ENCODE measurements around the gene SMAGP. TPM values are rescaled to one million over a fixed set of nuclear protein-coding genes. Genes with fewer than 3 reads are reported as not detected.
"Not testable (repeated sequence)": the region's sequence is repeated elsewhere in the genome, so short reads cannot be mapped to it uniquely, and the experiment has no call there.

Gene SMAGP
- total and polyA plus RNA-seq, 2 donors (not counting 3 experiments of a cell fraction or from before 2014, with no cell fraction given) = 21.4 to 26.2 TPM

DNA sequence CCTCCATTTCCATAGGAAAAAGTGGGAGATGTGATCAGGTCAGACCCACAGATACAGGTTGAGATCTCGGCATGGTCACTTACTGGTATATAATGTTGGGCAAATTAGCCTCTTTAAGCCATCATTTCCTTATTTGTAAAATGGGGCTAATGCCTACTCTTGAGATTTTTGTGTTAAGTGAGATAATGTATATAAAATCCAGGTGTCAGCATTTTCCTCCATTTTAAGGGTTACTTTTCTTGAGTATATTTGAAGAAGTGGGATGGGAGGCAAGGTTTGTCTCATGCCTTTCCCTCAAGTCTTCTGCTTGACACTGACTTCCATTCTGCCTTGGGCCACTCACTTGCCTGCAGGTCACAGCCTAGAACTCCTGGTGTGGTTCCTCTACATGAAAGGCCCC is 42.3 kb downstream of the SMAGP start:
- H3K79me2 ChIP-seq (ENCODE audit: control insufficient read depth, insufficient read depth, low read length) = no peaks in the 10 kb centered on the region
- no peak for FAIRE-seq

DNA sequence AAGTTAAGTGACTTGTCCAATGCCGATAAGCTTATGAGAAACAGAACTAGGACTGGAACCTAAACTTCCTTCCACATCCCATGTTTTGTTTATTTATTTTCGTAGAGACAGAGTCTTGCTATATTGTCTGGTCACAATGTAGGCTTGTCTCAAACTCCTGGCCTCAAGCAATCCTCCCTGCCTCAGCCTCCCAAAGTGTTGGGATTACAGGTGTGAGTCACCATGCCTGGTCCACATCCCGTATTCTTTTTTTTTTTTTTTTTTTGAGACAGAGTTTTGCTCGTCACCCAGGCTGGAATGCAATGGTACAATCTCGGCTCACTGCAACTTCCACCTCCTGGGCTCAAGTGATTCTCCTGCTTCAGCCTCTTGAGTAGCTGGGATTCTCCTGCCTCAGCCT is 43.1 kb downstream of the SMAGP start:
- H3K4me3 ChIP-seq (replicated peaks in 1 of 3; ENCODE audit: insufficient read depth in 1 of 3, low read depth in 1 of 3, low read length in 3 of 3); H3K27me3 ChIP-seq (ENCODE audit: control insufficient read depth in 2 of 2, insufficient read depth in 2 of 2, low read length in 2 of 2); H3K79me2 ChIP-seq (ENCODE audit: control insufficient read depth, insufficient read depth, low read length); H3K27ac ChIP-seq (ENCODE audit: insufficient read depth, low read depth, low read length); H2AFZ ChIP-seq (ENCODE audit: low read depth, low read length); FAIRE-seq; H3K9ac ChIP-seq (replicated peaks; ENCODE audit: extremely low read depth, insufficient read depth, low read length); CTCF ChIA-PET; BruUV-seq (replicated peaks); H4K20me1 ChIP-seq (replicated peaks; ENCODE audit: control insufficient read depth, extremely low read depth, insufficient read depth, low read length); H3K9me1 ChIP-seq (replicated peaks; ENCODE audit: control insufficient read depth, extremely low read depth, insufficient read depth, low read length); POLR2A ChIA-PET; intact Hi-C loops (cut with micrococcal nuclease); H3K4me2 ChIP-seq (ENCODE audit: insufficient read depth, low read length); H3K36me3 ChIP-seq (ENCODE audit: control insufficient read depth in 2 of 2, extremely low read depth in 1 of 2, insufficient read depth in 2 of 2, low read length in 2 of 2); H3K4me1 ChIP-seq (ENCODE audit: control insufficient read depth, extremely low read depth, insufficient read depth, low read length); DNase-seq (ENCODE audit: low read depth, low spot score); dilution Hi-C loops (cut with MboI; ENCODE audit: extremely low pct_ligation_motif_present, low sequenced_read_pairs); H3K9me3 ChIP-seq (replicated peaks; ENCODE audit: control insufficient read depth, insufficient read depth, low read length): not testable (repeated sequence)

More for the DNA sequence above, 42.3 kb downstream of the SMAGP start:
- H3K9me3 ChIP-seq (replicated peaks; ENCODE audit: control insufficient read depth, insufficient read depth, low read length) = no peaks in the 10 kb centered on the region
- H4K20me1 ChIP-seq (replicated peaks; ENCODE audit: control insufficient read depth, extremely low read depth, insufficient read depth, low read length) = no peaks in the 10 kb centered on the region
- no peak for DNase-seq (ENCODE audit: low read depth, low spot score)
- no peak for TF ChIP-seq FOS (IDR thresholded peaks at IDR 0.05; ENCODE audit: borderline replicate concordance, insufficient read depth, low read length)
- TF ChIP-seq, protein P1, sequence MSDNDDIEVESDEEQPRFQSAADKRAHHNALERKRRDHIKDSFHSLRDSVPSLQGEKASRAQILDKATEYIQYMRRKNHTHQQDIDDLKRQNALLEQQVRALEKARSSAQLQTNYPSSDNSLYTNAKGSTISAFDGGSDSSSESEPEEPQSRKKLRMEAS (IDR thresholded peaks at IDR 0.05; ENCODE audit: insufficient read depth, insufficient read length) = no peak
- TF ChIP-seq POLR2AphosphoS5 (IDR thresholded peaks at IDR 0.05; ENCODE audit: insufficient read depth, low read depth, low read length) = no peak
- no peak for TF ChIP-seq JUN (IDR thresholded peaks at IDR 0.05; ENCODE audit: borderline replicate concordance, insufficient read depth, insufficient read length, low read depth)
- TF ChIP-seq POLR2A (IDR thresholded peaks at IDR 0.05; ENCODE audit: low read depth, low read length) = no peak
- TF ChIP-seq, protein P2, sequence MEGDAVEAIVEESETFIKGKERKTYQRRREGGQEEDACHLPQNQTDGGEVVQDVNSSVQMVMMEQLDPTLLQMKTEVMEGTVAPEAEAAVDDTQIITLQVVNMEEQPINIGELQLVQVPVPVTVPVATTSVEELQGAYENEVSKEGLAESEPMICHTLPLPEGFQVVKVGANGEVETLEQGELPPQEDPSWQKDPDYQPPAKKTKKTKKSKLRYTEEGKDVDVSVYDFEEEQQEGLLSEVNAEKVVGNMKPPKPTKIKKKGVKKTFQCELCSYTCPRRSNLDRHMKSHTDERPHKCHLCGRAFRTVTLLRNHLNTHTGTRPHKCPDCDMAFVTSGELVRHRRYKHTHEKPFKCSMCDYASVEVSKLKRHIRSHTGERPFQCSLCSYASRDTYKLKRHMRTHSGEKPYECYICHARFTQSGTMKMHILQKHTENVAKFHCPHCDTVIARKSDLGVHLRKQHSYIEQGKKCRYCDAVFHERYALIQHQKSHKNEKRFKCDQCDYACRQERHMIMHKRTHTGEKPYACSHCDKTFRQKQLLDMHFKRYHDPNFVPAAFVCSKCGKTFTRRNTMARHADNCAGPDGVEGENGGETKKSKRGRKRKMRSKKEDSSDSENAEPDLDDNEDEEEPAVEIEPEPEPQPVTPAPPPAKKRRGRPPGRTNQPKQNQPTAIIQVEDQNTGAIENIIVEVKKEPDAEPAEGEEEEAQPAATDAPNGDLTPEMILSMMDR (IDR thresholded peaks at IDR 0.05; ENCODE audit: extremely low read depth in 1 of 2, insufficient read depth in 1 of 2, low read depth in 1 of 2, low read length in 2 of 2) = no peak
- no peak for TF ChIP-seq GATA2 (IDR thresholded peaks at IDR 0.05; ENCODE audit: insufficient read depth, insufficient read length, low read depth, low read length)
- TF ChIP-seq MYC (IDR thresholded peaks at IDR 0.05; ENCODE audit: low read depth, low read length) = no peak
- TF ChIP-seq EZH2 (IDR thresholded peaks at IDR 0.05; ENCODE audit: borderline replicate concordance, low read depth, low read length, severe bottlenecking) = no peak
- H3K9ac ChIP-seq (replicated peaks; ENCODE audit: extremely low read depth, insufficient read depth, low read length) = no peak overlapping the region
- intact Hi-C loops (cut with micrococcal nuclease) = no loop called here
- no TSS peak for BruUV-seq (replicated peaks)
- no peaks in the 10 kb centered on the region for H3K36me3 ChIP-seq (ENCODE audit: control insufficient read depth in 2 of 2, extremely low read depth in 1 of 2, insufficient read depth in 2 of 2, low read length in 2 of 2)
- H3K4me3 ChIP-seq (replicated peaks in 1 of 3; ENCODE audit: insufficient read depth in 1 of 3, low read depth in 1 of 3, low read length in 3 of 3) = no peak overlapping the region
- ChIA-PET CTCF (interaction anchor here (3.0 kb wide), 1 partner anchor 113 kb away, joined by 12 read pairs; no protein-coding TSS in a partner anchor), POLR2A (no interaction called here)
- no peaks in the 10 kb centered on the region for H3K9me1 ChIP-seq (replicated peaks; ENCODE audit: control insufficient read depth, extremely low read depth, insufficient read depth, low read length)
- H3K27me3 ChIP-seq (ENCODE audit: control insufficient read depth in 2 of 2, insufficient read depth in 2 of 2, low read length in 2 of 2) = no peaks in the 10 kb centered on the region
- H3K4me2 ChIP-seq (ENCODE audit: insufficient read depth, low read length) = no peak overlapping the region
- H3K27ac ChIP-seq (ENCODE audit: insufficient read depth, low read depth, low read length) = no peak overlapping the region
- no peaks in the 10 kb centered on the region for H3K4me1 ChIP-seq (ENCODE audit: control insufficient read depth, extremely low read depth, insufficient read depth, low read length)
- dilution Hi-C loops (cut with MboI; ENCODE audit: extremely low pct_ligation_motif_present, low sequenced_read_pairs) = no loop called here
- no peak overlapping the region for H2AFZ ChIP-seq (ENCODE audit: low read depth, low read length)
